Lower lobe of right lung (tissue), 2 donors: ENCODE measurements around the gene PAX3. TPM values are rescaled to one million over a fixed set of nuclear protein-coding genes. Genes with fewer than 3 reads are reported as not detected.

Source experiments
- ATAC-seq, 2 donors: fragments of 200-7000 bp; cut with Tn5 transposase; one replicate each; pipeline ENCODE4 v1.9.1; 2020 to 2022; ENCODE audit warnings: mild to moderate bottlenecking in 2 of 2, moderate library complexity in 2 of 2
- DNase-seq: peaks from one replicate; pipeline ENCODE4 v3.0.0-alpha.2; 2020
- H3K27ac ChIP-seq: fragments of 200-600 bp; one replicate; pipeline ENCODE4 v1.8.0; 2022
- H3K27me3 ChIP-seq: fragments of 200-600 bp; one replicate; pipeline ENCODE4 v1.8.0; 2022; ENCODE audit warnings: low read depth
- H3K36me3 ChIP-seq: fragments of 200-600 bp; one replicate; pipeline ENCODE4 v1.8.0; 2022; ENCODE audit warnings: mild to moderate bottlenecking
- H3K4me1 ChIP-seq: fragments of 200-600 bp; one replicate; pipeline ENCODE4 v1.8.0; 2022
- H3K4me3 ChIP-seq: fragments of 200-600 bp; one replicate; pipeline ENCODE4 v1.8.0; 2022; ENCODE audit warnings: mild to moderate bottlenecking
- H3K9me3 ChIP-seq: fragments of 200-600 bp; one replicate; pipeline ENCODE4 v1.8.0; 2022
- CTCF ChIP-seq: fragments of 200-600 bp; IDR thresholded peaks from one replicate; pipeline ENCODE4 v1.8.0; 2022; ENCODE audit warnings: antibody characterized with exemption, mild to moderate bottlenecking
- intact Hi-C: fragments of 100-400 bp; cut with DNase I; formaldehyde crosslinking; loops from one replicate; pipeline ENCODE4 v1.11.0; 2022
- total RNA-seq: library from RNA; stranded (reverse); fragmentation: NEBNext Ultra II Directional; extraction: Animal tissue kit (Norgen Biotek cat#: 25700); gene quantifications from one replicate; pipeline ENCODE4 v1.2.1, GENCODE V29; 2021
- donor health status: DM: no; HTN: yes; CAD: no; lungs with severe emphysema.

Gene PAX3
- total RNA-seq, 1 donor from 2014 or later = not detected

- DNase-seq = no peak
- no peaks in the 10 kb centered on the region for H3K36me3 ChIP-seq
- ATAC-seq = no peak
- intact Hi-C loops = no loop called here
- peaks cover 99% of the 10 kb centered on the region for H3K27me3 ChIP-seq
- H3K4me1 ChIP-seq = peaks cover 27% of the 10 kb centered on the region
- H3K4me3 ChIP-seq = no peak overlapping the region
- H3K27ac ChIP-seq = no peak overlapping the region
- H3K9me3 ChIP-seq = no peaks in the 10 kb centered on the region
- TF ChIP-seq CTCF = no peak
These were observed 11.0 kb upstream of the PAX3 start for GRCh38 chr2:222309766-222310165.

- no peak for ATAC-seq
- no peaks in the 10 kb centered on the region for H3K36me3 ChIP-seq
- peaks cover 99% of the 10 kb centered on the region for H3K27me3 ChIP-seq
- DNase-seq = no peak
- intact Hi-C loops = no loop called here
- H3K4me3 ChIP-seq = no peak overlapping the region
- TF ChIP-seq CTCF = no peak
- H3K9me3 ChIP-seq = no peaks in the 10 kb centered on the region
- H3K27ac ChIP-seq = no peak overlapping the region
- H3K4me1 ChIP-seq = peaks cover 30% of the 10 kb centered on the region
These were observed 10.6 kb upstream of the PAX3 start for GRCh38 chr2:222309361-222309760.

- ATAC-seq (no peak), DNase-seq (no peak)
- peaks cover 99% of the 10 kb centered on the region for H3K27me3 ChIP-seq
- H3K27ac ChIP-seq = no peak overlapping the region
- intact Hi-C loops = no loop called here
- H3K9me3 ChIP-seq = no peaks in the 10 kb centered on the region
- H3K4me1 ChIP-seq = peaks cover 39% of the 10 kb centered on the region
- H3K4me3 ChIP-seq = no peak overlapping the region
- TF ChIP-seq CTCF = no peak
- H3K36me3 ChIP-seq = no peaks in the 10 kb centered on the region
These were observed 9.4 kb upstream of the PAX3 start for GRCh38 chr2:222307978-222308730.

GRCh38 chr2:222307143-222307756 is 8.5 kb upstream of the PAX3 start:
- no peaks in the 10 kb centered on the region for H3K9me3 ChIP-seq

More at GRCh38 chr2:222307143-222307756, 8.5 kb upstream of the PAX3 start:
- Histone ChIP-seq H3K4me3 (no peak overlapping the region), H3K27me3 (peaks cover 100% of the 10 kb centered on the region), H3K4me1 (peaks cover 39% of the 10 kb centered on the region), H3K36me3 (no peaks in the 10 kb centered on the region), H3K27ac (no peak overlapping the region)
- intact Hi-C loops = no loop called here
- peak; percentile 51 to 61 for ATAC-seq
- DNase-seq = no peak
- no peak for TF ChIP-seq CTCF
